MM.1S (cell line): ENCODE results near the gene RBM47.

Source experiments
- DNase-seq: peaks from one replicate; pipeline ENCODE4 v3.0.0-alpha.2; 2015
- H2AFZ ChIP-seq: fragments of 300-600 bp; sonication (generic); 2 replicates; pipeline ENCODE4 v1.6.0; 2016; ENCODE audit warnings: antibody characterized with exemption, low read length
- H3F3A ChIP-seq: fragments of 300-600 bp; sonication (generic); 2 replicates; pipeline ENCODE4 v1.6.1; 2016; ENCODE audit warnings: mild to moderate bottlenecking, antibody characterized with exemption, low read length, moderate library complexity, mixed read lengths; ENCODE audit not compliant: insufficient read depth
- H3K27ac ChIP-seq: fragments of 300-600 bp; sonication (generic); 2 replicates; pipeline ENCODE4 v1.5.1; 2016; ENCODE audit warnings: mild to moderate bottlenecking, low read length
- H3K27me3 ChIP-seq: fragments of 300-600 bp; sonication (generic); replicated peaks from 2 replicates; pipeline ENCODE4 v1.6.0; 2016; ENCODE audit warnings: low read length; ENCODE audit not compliant: insufficient read depth
- H3K36me3 ChIP-seq: fragments of 300-600 bp; sonication (generic); replicated peaks from 2 replicates; pipeline ENCODE4 v1.6.1; 2016; ENCODE audit warnings: mild to moderate bottlenecking, low read length, mixed read lengths; ENCODE audit not compliant: insufficient read depth
- H3K4me1 ChIP-seq: fragments of 300-600 bp; sonication (generic); 2 replicates; pipeline ENCODE4 v1.6.1; 2016; ENCODE audit warnings: low read length, mixed read lengths
- H3K4me2 ChIP-seq: fragments of 300-600 bp; sonication (generic); 2 replicates; pipeline ENCODE4 v1.6.0; 2016; ENCODE audit warnings: low read depth, low read length
- H3K4me3 ChIP-seq: fragments of 300-600 bp; sonication (generic); 2 replicates; pipeline ENCODE4 v1.5.1; 2016; ENCODE audit warnings: low read length, mixed read lengths
- H3K79me2 ChIP-seq: fragments of 300-600 bp; sonication (generic); 2 replicates; pipeline ENCODE4 v1.6.1; 2016; ENCODE audit warnings: mixed run types, low read length, mixed read lengths
- H3K9ac ChIP-seq: fragments of 300-600 bp; sonication (generic); 2 replicates; pipeline ENCODE4 v1.6.1; 2016; ENCODE audit warnings: low read length, mixed read lengths
- H3K9me2 ChIP-seq: fragments of 300-600 bp; sonication (generic); replicated peaks from 2 replicates; pipeline ENCODE4 v1.6.1; 2016; ENCODE audit warnings: mild to moderate bottlenecking, low read length, mixed read lengths; ENCODE audit not compliant: insufficient read depth
- H3K9me3 ChIP-seq: fragments of 300-600 bp; sonication (generic); replicated peaks from 2 replicates; pipeline ENCODE4 v1.6.1; 2016; ENCODE audit warnings: mild to moderate bottlenecking, low read length, mixed read lengths; ENCODE audit not compliant: insufficient read depth
- H4K20me1 ChIP-seq: fragments of 300-600 bp; sonication (generic); 2 replicates; pipeline ENCODE4 v1.6.1; 2016; ENCODE audit warnings: mild to moderate bottlenecking, low read length, moderate library complexity, mixed read lengths; ENCODE audit not compliant: insufficient read depth
- CTCF ChIP-seq: fragments of 300-600 bp; sonication (generic); IDR thresholded peaks from 2 replicates; pipeline ENCODE4 v1.5.1; 2016; ENCODE audit warnings: antibody characterized with exemption, low read length, mixed read lengths
- EZH2 ChIP-seq: fragments of 300-600 bp; sonication (generic); optimal IDR thresholded peaks from 2 replicates; pipeline ENCODE3; 2017; ENCODE audit warnings: low read depth, mild to moderate bottlenecking, antibody characterized with exemption, low read length, mixed read lengths
- EZH2phosphoT487 ChIP-seq: fragments of 300-600 bp; sonication (generic); IDR thresholded peaks from 2 replicates; pipeline ENCODE4 v1.6.1; 2018; ENCODE audit warnings: antibody characterized with exemption, low read length

The RBM47 gene

GRCh38 chr4:40401096-40401495 lies 228.6 kb downstream of the RBM47 start:
- H3K4me2 ChIP-seq = no peak overlapping the region
- H3K36me3 ChIP-seq = no peaks in the 10 kb centered on the region
- TF ChIP-seq EZH2phosphoT487 = no peak
- TF ChIP-seq EZH2 = no peak
- no peak for TF ChIP-seq CTCF
- no peak overlapping the region for H2AFZ ChIP-seq
- H3K9me2 ChIP-seq = no peaks in the 10 kb centered on the region
- H3K4me3 ChIP-seq = no peak overlapping the region
- DNase-seq = no peak
- H3K27me3 ChIP-seq = no peaks in the 10 kb centered on the region
- H3K9ac ChIP-seq = no peak overlapping the region
- no peaks in the 10 kb centered on the region for H3K9me3 ChIP-seq
- H3K27ac ChIP-seq = no peak overlapping the region
- H3F3A ChIP-seq = no peaks in the 10 kb centered on the region
- no peaks in the 10 kb centered on the region for H3K4me1 ChIP-seq
- H3K79me2 ChIP-seq = no peaks in the 10 kb centered on the region
- no peaks in the 10 kb centered on the region for H4K20me1 ChIP-seq

- no peaks in the 10 kb centered on the region for H3K9me3 ChIP-seq
- H4K20me1 ChIP-seq = no peaks in the 10 kb centered on the region
- DNase-seq = no peak
- H3K9ac ChIP-seq = no peak overlapping the region
- H3K9me2 ChIP-seq = no peaks in the 10 kb centered on the region
- TF ChIP-seq EZH2phosphoT487 = no peak
- no peak for TF ChIP-seq CTCF
- TF ChIP-seq EZH2 = no peak
- H3K27ac ChIP-seq = no peak overlapping the region
- H2AFZ ChIP-seq = no peak overlapping the region
- H3K4me2 ChIP-seq = no peak overlapping the region
- H3K79me2 ChIP-seq = no peaks in the 10 kb centered on the region
- no peaks in the 10 kb centered on the region for H3K4me1 ChIP-seq
- H3K36me3 ChIP-seq = no peaks in the 10 kb centered on the region
- H3F3A ChIP-seq = no peaks in the 10 kb centered on the region
- no peak overlapping the region for H3K4me3 ChIP-seq
- no peaks in the 10 kb centered on the region for H3K27me3 ChIP-seq
Measured at GRCh38 chr4:40399578-40399977, 230.1 kb downstream of the RBM47 start.

GRCh38 chr4:40395908-40396793 lies 233.5 kb downstream of the RBM47 start:
- Histone ChIP-seq H3K4me2 (no peak overlapping the region), H3K27me3 (no peaks in the 10 kb centered on the region), H3K27ac (no peak overlapping the region), H3K4me3 (no peak overlapping the region), H3K9me2 (no peaks in the 10 kb centered on the region), H4K20me1 (no peaks in the 10 kb centered on the region), H3K9ac (no peak overlapping the region), H3K36me3 (no peaks in the 10 kb centered on the region), H2AFZ (no peak overlapping the region), H3K79me2 (no peaks in the 10 kb centered on the region), H3K4me1 (no peaks in the 10 kb centered on the region), H3F3A (no peaks in the 10 kb centered on the region), H3K9me3 (no peaks in the 10 kb centered on the region)
- TF ChIP-seq EZH2phosphoT487 (no peak), EZH2 (no peak), CTCF (no peak)
- DNase-seq = no peak
